WERI-Rb-1 (cell line): ENCODE data around the gene SENP2.

Experiments used
- DNase-seq: peaks from one replicate; pipeline ENCODE4 v3.0.0-alpha.2; 2020
- H3K27ac ChIP-seq: fragments of 250-450 bp; sonication (Bioruptor Pico); 2 replicates; pipeline ENCODE4 v1.5.1; 2020; ENCODE audit warnings: mild to moderate bottlenecking, moderate library complexity
- H3K27me3 ChIP-seq: fragments of 250-450 bp; sonication (Bioruptor Pico); 2 replicates; pipeline ENCODE4 v1.5.1; 2021; ENCODE audit warnings: mild to moderate bottlenecking, low read depth, moderate library complexity; ENCODE audit not compliant: insufficient read depth, severe bottlenecking
- H3K36me3 ChIP-seq: fragments of 250-450 bp; sonication (Bioruptor Pico); 2 replicates; pipeline ENCODE4 v1.5.1; 2020; ENCODE audit warnings: mild to moderate bottlenecking, moderate library complexity
- H3K4me3 ChIP-seq: 2 replicates; pipeline ENCODE4 v1.5.1; 2011; ENCODE audit warnings: low read depth, mild to moderate bottlenecking, control low read depth, low read length
- H3K9me3 ChIP-seq: fragments of 250-450 bp; sonication (Bioruptor Pico); 2 replicates; pipeline ENCODE4 v1.5.1; 2021; ENCODE audit warnings: mild to moderate bottlenecking, moderate library complexity; ENCODE audit not compliant: severe bottlenecking
- TF ChIP-seq, protein P1 (sequence below): IDR thresholded peaks from 2 replicates; pipeline ENCODE4 v1.5.1; 2011; ENCODE audit warnings: low read depth, mild to moderate bottlenecking, control low read depth, inconsistent platforms, low read length

The SENP2 gene

DNA sequence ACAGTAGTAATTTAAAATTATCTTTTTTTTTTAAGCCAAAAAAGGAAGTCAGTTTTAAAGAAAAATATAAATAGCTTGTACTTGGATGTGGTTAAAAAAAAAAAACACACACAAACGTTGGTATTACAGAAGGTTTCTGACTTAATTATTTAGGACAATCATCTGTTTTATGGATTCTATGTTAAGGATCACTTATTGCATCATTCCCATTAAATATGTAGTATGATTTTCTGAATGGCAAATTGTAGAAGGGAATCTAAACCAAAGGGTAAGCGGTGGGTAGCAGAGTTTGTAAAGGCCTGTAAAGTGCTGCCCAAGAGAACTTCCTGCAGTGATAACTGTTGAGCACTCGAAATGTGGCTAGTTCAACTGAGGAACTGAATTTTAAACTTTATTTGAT, 8.0 kb downstream of the SENP2 start:
- no peak overlapping the region for H3K27ac ChIP-seq
- TF ChIP-seq, protein P1, sequence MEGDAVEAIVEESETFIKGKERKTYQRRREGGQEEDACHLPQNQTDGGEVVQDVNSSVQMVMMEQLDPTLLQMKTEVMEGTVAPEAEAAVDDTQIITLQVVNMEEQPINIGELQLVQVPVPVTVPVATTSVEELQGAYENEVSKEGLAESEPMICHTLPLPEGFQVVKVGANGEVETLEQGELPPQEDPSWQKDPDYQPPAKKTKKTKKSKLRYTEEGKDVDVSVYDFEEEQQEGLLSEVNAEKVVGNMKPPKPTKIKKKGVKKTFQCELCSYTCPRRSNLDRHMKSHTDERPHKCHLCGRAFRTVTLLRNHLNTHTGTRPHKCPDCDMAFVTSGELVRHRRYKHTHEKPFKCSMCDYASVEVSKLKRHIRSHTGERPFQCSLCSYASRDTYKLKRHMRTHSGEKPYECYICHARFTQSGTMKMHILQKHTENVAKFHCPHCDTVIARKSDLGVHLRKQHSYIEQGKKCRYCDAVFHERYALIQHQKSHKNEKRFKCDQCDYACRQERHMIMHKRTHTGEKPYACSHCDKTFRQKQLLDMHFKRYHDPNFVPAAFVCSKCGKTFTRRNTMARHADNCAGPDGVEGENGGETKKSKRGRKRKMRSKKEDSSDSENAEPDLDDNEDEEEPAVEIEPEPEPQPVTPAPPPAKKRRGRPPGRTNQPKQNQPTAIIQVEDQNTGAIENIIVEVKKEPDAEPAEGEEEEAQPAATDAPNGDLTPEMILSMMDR = no peak
- H3K27me3 ChIP-seq = no peaks in the 10 kb centered on the region
- no peak overlapping the region for H3K4me3 ChIP-seq
- H3K9me3 ChIP-seq = no peaks in the 10 kb centered on the region
- peaks cover 41% of the 10 kb centered on the region for H3K36me3 ChIP-seq
- DNase-seq = no peak

DNA sequence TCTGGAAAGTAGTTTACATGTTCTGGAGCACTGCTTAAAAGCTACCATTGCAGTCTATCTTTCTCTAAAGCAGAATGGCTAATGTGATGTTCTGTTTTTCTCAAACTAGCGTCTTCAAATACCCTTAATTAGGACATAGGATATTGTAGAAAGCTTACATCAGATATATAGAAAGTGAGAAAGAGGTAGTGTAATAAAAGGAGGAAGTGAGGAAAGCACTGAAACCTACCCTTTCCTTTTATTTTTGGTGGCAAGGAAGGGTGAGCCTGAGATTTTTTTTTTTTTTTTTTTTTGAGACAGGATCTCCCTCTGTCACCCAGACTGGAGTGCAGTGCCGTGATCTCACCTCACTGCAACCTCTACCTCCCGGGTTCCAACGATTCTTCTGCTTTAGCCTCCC, 9.4 kb downstream of the SENP2 start:
- TF ChIP-seq, protein P1 = no peak
- DNase-seq = no peak
- Histone ChIP-seq H3K27ac (no peak overlapping the region), H3K4me3 (no peak overlapping the region), H3K36me3 (peaks cover 40% of the 10 kb centered on the region), H3K27me3 (no peaks in the 10 kb centered on the region), H3K9me3 (no peaks in the 10 kb centered on the region)

DNA sequence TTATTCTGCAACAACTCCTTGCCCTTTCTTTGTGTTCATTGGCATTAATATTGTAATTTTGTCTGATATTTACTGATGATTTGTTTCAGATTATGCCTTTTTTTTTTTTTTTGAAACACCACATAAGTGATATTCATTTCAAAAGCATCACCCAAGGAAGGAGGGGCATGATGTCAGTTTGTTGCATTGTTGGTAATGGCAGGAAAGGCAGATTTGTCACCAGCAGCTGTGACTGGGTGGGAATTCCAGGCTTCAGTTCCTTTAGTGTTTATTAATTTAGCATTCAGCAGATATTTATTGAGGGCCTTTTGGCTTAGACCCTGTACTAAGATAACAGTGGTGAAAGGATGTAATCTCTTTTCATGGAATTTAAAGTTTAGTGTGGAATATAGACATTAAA, 19.5 kb downstream of the SENP2 start:
- no peak overlapping the region for H3K4me3 ChIP-seq
- no peak for DNase-seq
- H3K9me3 ChIP-seq = no peaks in the 10 kb centered on the region
- H3K36me3 ChIP-seq = peaks cover 53% of the 10 kb centered on the region
- no peaks in the 10 kb centered on the region for H3K27me3 ChIP-seq
- H3K27ac ChIP-seq = peak overlapping the region; percentile 81
- TF ChIP-seq, protein P1 = no peak

DNA sequence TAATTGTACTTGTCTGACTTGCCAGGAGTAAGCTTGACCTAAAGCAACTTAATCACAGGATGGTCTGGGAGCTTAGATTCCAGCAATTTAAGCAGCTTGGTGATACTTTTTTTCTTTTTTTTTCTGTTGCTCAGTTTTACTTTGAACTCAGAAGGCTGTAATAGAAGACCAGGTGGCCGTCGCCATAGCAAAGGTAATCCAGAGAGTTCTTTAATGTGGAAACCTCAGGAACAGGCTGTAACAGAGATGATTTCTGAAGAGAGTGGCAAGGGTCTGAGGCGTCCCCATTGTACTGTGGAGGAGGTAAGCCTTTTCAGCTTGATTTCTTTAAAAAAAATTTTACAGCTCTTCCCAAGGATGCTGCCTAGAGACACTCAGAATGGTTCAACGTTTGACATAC, 20.1 kb downstream of the SENP2 start:
- TF ChIP-seq, protein P1 = no peak
- peak; percentile 45 for DNase-seq

DNA sequence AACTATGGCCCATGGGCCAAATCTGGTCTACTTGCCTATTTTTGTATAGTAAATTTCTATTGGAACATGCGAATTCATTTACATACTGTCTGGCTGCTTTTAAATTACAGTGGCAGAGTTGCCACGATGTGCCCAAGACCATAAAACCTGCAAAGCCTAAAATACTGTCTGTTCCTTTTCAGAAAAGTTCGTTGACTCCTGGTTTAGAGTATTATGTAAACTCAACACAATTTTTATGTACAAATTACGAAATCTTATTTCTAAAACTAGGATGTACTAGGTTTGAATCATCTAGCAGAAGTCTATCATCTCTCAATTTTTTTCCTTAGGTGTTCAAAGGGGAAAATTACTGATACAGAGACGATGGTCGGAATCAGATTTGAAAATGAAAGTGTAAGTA, 26.9 kb downstream of the SENP2 start:
- H3K36me3 ChIP-seq = peaks cover 70% of the 10 kb centered on the region

More for the DNA sequence above, 20.1 kb downstream of the SENP2 start:
- Histone ChIP-seq H3K4me3 (no peak overlapping the region), H3K27me3 (no peaks in the 10 kb centered on the region), H3K9me3 (no peaks in the 10 kb centered on the region), H3K36me3 (peaks cover 55% of the 10 kb centered on the region), H3K27ac (peak overlapping the region; percentile 81)

More for the DNA sequence above, 26.9 kb downstream of the SENP2 start:
- no peak overlapping the region for H3K27ac ChIP-seq
- H3K4me3 ChIP-seq = no peak overlapping the region
- H3K9me3 ChIP-seq = no peaks in the 10 kb centered on the region
- DNase-seq = no peak
- TF ChIP-seq, protein P1 = no peak
- no peaks in the 10 kb centered on the region for H3K27me3 ChIP-seq
